HG02678 (cell line): ENCODE data around the gene SP100.

Experiments
- ATAC-seq: cut with Tn5 transposase; IDR thresholded peaks from one replicate; pipeline ENCODE4 v1.9.1; 2021; ENCODE audit warnings: mild to moderate bottlenecking, moderate library complexity; ENCODE audit not compliant: unreplicated experiment

Gene SP100

GRCh38 chr2:230537531-230537976 lies 121.6 kb downstream of the SP100 start:
- ATAC-seq: peak; percentile 80

GRCh38 chr2:230540332-230540731 lies 124.3 kb downstream of the SP100 start:
- no peak for ATAC-seq

- ATAC-seq: peak; percentile 67
Observed at GRCh38 chr2:230541934-230542380, 126.0 kb downstream of the SP100 start.

- no peak for ATAC-seq
Observed at GRCh38 chr2:230542751-230543150, 126.8 kb downstream of the SP100 start.

GRCh38 chr2:230552181-230552580 lies 136.2 kb downstream of the SP100 start:
- ATAC-seq: no peak

GRCh38 chr2:230557065-230557464 lies 141.1 kb downstream of the SP100 start:
- no peak for ATAC-seq

GRCh38 chr2:230564805-230565779 lies 149.1 kb downstream of the SP100 start:
- ATAC-seq: peak; percentile 62

- no peak for ATAC-seq
Observed at GRCh38 chr2:230569298-230569697, 153.3 kb downstream of the SP100 start.

GRCh38 chr2:230570987-230571386 lies 155.0 kb downstream of the SP100 start:
- no peak for ATAC-seq

- ATAC-seq: no peak
Observed at GRCh38 chr2:230575642-230576324, 159.8 kb downstream of the SP100 start.

- no peak for ATAC-seq
Observed at GRCh38 chr2:230577114-230577513, 161.1 kb downstream of the SP100 start.

- no peak for ATAC-seq
Observed at GRCh38 chr2:230578106-230578505, 162.1 kb downstream of the SP100 start.

- ATAC-seq: peak; percentile 65
Observed at GRCh38 chr2:230582851-230583283, 166.9 kb downstream of the SP100 start.

GRCh38 chr2:230583581-230583980 lies 167.6 kb downstream of the SP100 start:
- no peak for ATAC-seq

- no peak for ATAC-seq
Observed at GRCh38 chr2:230586328-230586982, 170.5 kb downstream of the SP100 start.

GRCh38 chr2:230589025-230589424 lies 173.0 kb downstream of the SP100 start:
- peak; percentile 3 for ATAC-seq

GRCh38 chr2:230589497-230590015 lies 173.6 kb downstream of the SP100 start:
- peak; percentile 93 for ATAC-seq

- no peak for ATAC-seq
Observed at GRCh38 chr2:230590333-230590732, 174.3 kb downstream of the SP100 start.

GRCh38 chr2:230591850-230592249 lies 175.8 kb downstream of the SP100 start:
- no peak for ATAC-seq

GRCh38 chr2:230592775-230593174 lies 176.8 kb downstream of the SP100 start:
- ATAC-seq: no peak
